ENCODE data around the gene WFS1. TPM values are rescaled to one million over a fixed set of nuclear protein-coding genes. Genes with fewer than 3 reads are reported as not detected.

Gene WFS1
- total and polyA plus RNA-seq, 9 of the 15 experiments (the other 6 are each of a cell fraction or from before 2014, with no cell fraction given), result 0.01 to 0.29 (median 0.03) TPM; not detected in 5

DNA sequence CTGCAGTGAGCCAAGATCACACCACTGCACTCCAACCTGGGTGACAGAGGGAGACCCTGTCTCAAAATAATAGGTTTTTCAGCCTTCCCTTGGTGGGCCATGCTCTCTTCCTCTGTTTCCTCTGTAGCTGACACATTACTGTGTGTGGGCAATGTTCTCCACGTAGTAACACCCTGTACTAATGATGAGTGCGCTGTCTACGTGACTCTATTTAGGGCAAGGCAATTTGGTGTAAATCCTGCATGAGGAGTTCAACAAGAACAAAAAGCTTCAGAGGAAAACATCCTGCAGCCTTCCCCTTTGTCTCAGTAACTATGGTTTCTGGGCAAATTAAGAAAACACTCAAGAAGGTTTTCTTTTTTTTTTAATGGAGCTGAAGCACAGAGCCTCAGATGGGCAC is 44.9 kb upstream of the WFS1 start:
- Histone ChIP-seq H3K36me3 (ENCODE audit: control insufficient read depth, insufficient read depth, low read length) (no peaks in the 10 kb centered on the region), H3K9me1 (ENCODE audit: control insufficient read depth, insufficient read depth, low read length) (no peaks in the 10 kb centered on the region), H3K27me3 (ENCODE audit: control insufficient read depth in 2 of 2, insufficient read depth in 2 of 2, low read length in 2 of 2) (no peaks in the 10 kb centered on the region; a peak in 1 of 5 replicates), H2AFZ (ENCODE audit: low read depth, low read length) (no peak overlapping the region), H3K4me1 (replicated peaks in 1 of 2; ENCODE audit: control insufficient read depth in 2 of 2, insufficient read depth in 2 of 2, low read length in 2 of 2) (peaks cover 0 to 3% of the 10 kb centered on the region in 2 experiments; a peak in 1 of 5 replicates), H3K9ac (ENCODE audit: insufficient read depth in 1 of 2, low read depth in 2 of 2, low read length in 2 of 2) (no peak overlapping the region), H3K4me2 (ENCODE audit: insufficient read depth, low read length) (no peak overlapping the region), H3K9me3 (replicated peaks; ENCODE audit: control insufficient read depth, insufficient read depth, low read depth, low read length) (no peaks in the 10 kb centered on the region), H3K27ac (ENCODE audit: extremely low read depth, low read depth, low read length) (no peak overlapping the region), H3K79me2 (ENCODE audit: control insufficient read depth, insufficient read depth, low read length) (no peaks in the 10 kb centered on the region), H3K4me3 (no peak overlapping the region), H4K20me1 (replicated peaks; ENCODE audit: control insufficient read depth, insufficient read depth, low read length) (no peaks in the 10 kb centered on the region)
- BruUV-seq (replicated peaks), result no TSS peak
- in situ Hi-C loops (cut with MboI) (no loop called here), intact Hi-C loops (cut with micrococcal nuclease) (no loop called here)
- ChIA-PET POLR2A (interaction anchor here (0.7 kb wide), 1 partner anchor 124 kb away, joined by 3 read pairs; no protein-coding TSS in a partner anchor), CTCF (ENCODE audit: low intra/inter-chr PET ratio) (no interaction called here)
- WGBS (ENCODE audit: insufficient coverage, low coverage, missing lambda C conversion rate), result 0% methylated on average over 3 of the region's 3 CpGs
- ATAC-seq (no peak), DNase-seq (ENCODE audit: extremely low read depth in 1 of 4, low spot score in 3 of 4) (no peak), FAIRE-seq (no peak)
- TF ChIP-seq ZFP36 (IDR thresholded peaks at IDR 0.05; ENCODE audit: low read depth, low read length, partially characterized antibody) (no peak), RBM17 (IDR thresholded peaks at IDR 0.05; ENCODE audit: borderline replicate concordance, low read depth, low read length) (no peak), CSDE1 (IDR thresholded peaks at IDR 0.05) (no peak), KLF13 (tag; IDR thresholded peaks at IDR 0.05; ENCODE audit: borderline replicate concordance, low read depth) (no peak), ZNF586 (CRISPR knock-in tag; conservative IDR thresholded peaks at IDR 0.05) (no peak), TEAD4 (IDR thresholded peaks at IDR 0.05; ENCODE audit: low read length) (no peak), TEAD4 (CRISPR knock-in tag; IDR thresholded peaks at IDR 0.05; ENCODE audit: borderline replicate concordance) (no peak), PHF21A (IDR thresholded peaks at IDR 0.05; ENCODE audit: borderline replicate concordance, low read depth) (no peak), ZKSCAN8 (CRISPR knock-in tag; IDR thresholded peaks at IDR 0.05) (no peak), ZNF263 (CRISPR knock-in tag; IDR thresholded peaks at IDR 0.05; ENCODE audit: borderline replicate concordance) (no peak), NUFIP1 (IDR thresholded peaks at IDR 0.05; ENCODE audit: partially characterized antibody) (no peak)
- TF ChIP-seq, protein P1, sequence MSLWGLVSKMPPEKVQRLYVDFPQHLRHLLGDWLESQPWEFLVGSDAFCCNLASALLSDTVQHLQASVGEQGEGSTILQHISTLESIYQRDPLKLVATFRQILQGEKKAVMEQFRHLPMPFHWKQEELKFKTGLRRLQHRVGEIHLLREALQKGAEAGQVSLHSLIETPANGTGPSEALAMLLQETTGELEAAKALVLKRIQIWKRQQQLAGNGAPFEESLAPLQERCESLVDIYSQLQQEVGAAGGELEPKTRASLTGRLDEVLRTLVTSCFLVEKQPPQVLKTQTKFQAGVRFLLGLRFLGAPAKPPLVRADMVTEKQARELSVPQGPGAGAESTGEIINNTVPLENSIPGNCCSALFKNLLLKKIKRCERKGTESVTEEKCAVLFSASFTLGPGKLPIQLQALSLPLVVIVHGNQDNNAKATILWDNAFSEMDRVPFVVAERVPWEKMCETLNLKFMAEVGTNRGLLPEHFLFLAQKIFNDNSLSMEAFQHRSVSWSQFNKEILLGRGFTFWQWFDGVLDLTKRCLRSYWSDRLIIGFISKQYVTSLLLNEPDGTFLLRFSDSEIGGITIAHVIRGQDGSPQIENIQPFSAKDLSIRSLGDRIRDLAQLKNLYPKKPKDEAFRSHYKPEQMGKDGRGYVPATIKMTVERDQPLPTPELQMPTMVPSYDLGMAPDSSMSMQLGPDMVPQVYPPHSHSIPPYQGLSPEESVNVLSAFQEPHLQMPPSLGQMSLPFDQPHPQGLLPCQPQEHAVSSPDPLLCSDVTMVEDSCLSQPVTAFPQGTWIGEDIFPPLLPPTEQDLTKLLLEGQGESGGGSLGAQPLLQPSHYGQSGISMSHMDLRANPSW (CRISPR knock-in tag; IDR thresholded peaks at IDR 0.05), result no peak

Measured in K562 (cell line).